DMS 273 treated with DMSO at 0.1 percent for 48 hours (cell line): Measurements from ENCODE around the gene TRIM10.
"Not testable (repeated sequence)": the region's sequence is repeated elsewhere in the genome, so short reads cannot be mapped to it uniquely, and the experiment has no call there.

Experiments used
- DNase-seq: peaks from one replicate; lab custom pipeline; 2025; lab: John Stamatoyannopoulos, UW

TRIM10 gene

GRCh38 chr6:30172681-30173080, 11.7 kb upstream of the TRIM10 start:
- DNase-seq: no peak

- peak; percentile 15 for DNase-seq
Measured at GRCh38 chr6:30171677-30172471, 10.9 kb upstream of the TRIM10 start.

- peak; percentile 38 for DNase-seq
Measured at GRCh38 chr6:30169658-30170614, 8.9 kb upstream of the TRIM10 start.

GRCh38 chr6:30168741-30169140, 7.7 kb upstream of the TRIM10 start:
- no peak for DNase-seq

GRCh38 chr6:30167101-30167500, 6.1 kb upstream of the TRIM10 start:
- no peak for DNase-seq

GRCh38 chr6:30165238-30165637, 4.2 kb upstream of the TRIM10 start:
- DNase-seq: not testable (repeated sequence)

GRCh38 chr6:30164714-30165113, 3.7 kb upstream of the TRIM10 start:
- DNase-seq: no peak

GRCh38 chr6:30163918-30164654, 3.1 kb upstream of the TRIM10 start:
- no peak for DNase-seq

- DNase-seq: no peak
Measured at GRCh38 chr6:30163090-30163917, 2.3 kb upstream of the TRIM10 start, which contains the start of gene TRIM15. Gene TRIM15, plus strand, starts transcription at chr6:30163546. Its CDS starts 139 bp downstream, at chr6:30163685.

GRCh38 chr6:30162265-30163089, 1.5 kb upstream of the TRIM10 start:
- DNase-seq: no peak

GRCh38 chr6:30160008-30160784, 815 bp downstream of the TRIM10 start:
- DNase-seq: no peak

GRCh38 chr6:30158475-30159040, 2.5 kb downstream of the TRIM10 start:
- DNase-seq: no peak

GRCh38 chr6:30157999-30158398, 3.0 kb downstream of the TRIM10 start:
- DNase-seq: no peak

GRCh38 chr6:30157581-30157980, 3.4 kb downstream of the TRIM10 start:
- DNase-seq: no peak

- no peak for DNase-seq
Measured at GRCh38 chr6:30156774-30157173, 4.2 kb downstream of the TRIM10 start.

GRCh38 chr6:30156262-30156599, 4.8 kb downstream of the TRIM10 start:
- DNase-seq: no peak

GRCh38 chr6:30155520-30156261, 5.3 kb downstream of the TRIM10 start:
- DNase-seq: no peak

GRCh38 chr6:30154709-30155519, 6.1 kb downstream of the TRIM10 start:
- no peak for DNase-seq
